A549 (cell line): ENCODE data around the gene COX5A. TPM values are rescaled to one million over a fixed set of nuclear protein-coding genes. Genes with fewer than 3 reads are reported as not detected.

Experiments used
- ATAC-seq, 2 experiments: fragments of 200-7000 bp in 1 of 2; fragments of >200 bp in 1 of 2; cut with Nextera tagmentation in 1 of 2; cut with Tn5 transposase in 1 of 2; 3 replicates each; pipeline versions ENCODE4 v1.8.0 to v1.9.1; 2018 to 2020; ENCODE audit warnings: mild to moderate bottlenecking in 1 of 2, moderate library complexity in 1 of 2
- CTCF ChIA-PET: fragments of 300-600 bp; sonication (Branson Sonifier 250); formaldehyde crosslinking; extraction: SDS; loops from one replicate; lab custom pipeline; 2021; ENCODE audit warnings: antibody characterized with exemption, inconsistent platforms; lab: Yijun Ruan, JAX
- POLR2A ChIA-PET: fragments of 350-600 bp; formaldehyde crosslinking; extraction: SDS; loops from one replicate; lab custom pipeline; 2021; ENCODE audit warnings: antibody characterized with exemption, inconsistent platforms; lab: Yijun Ruan, JAX
- DNase-seq, 2 experiments: peaks; one replicate each; pipeline versions ENCODE4 v3.0.0 to v3.0.0-alpha.2; 2011 to 2016; ENCODE audit warnings: low read depth in 1 of 2, low spot score in 1 of 2
- FAIRE-seq: peaks from 2 replicates; lab custom pipeline; 2011; peaks lifted over from hg19 to GRCh38; lab: Jason Lieb, UNC
- H3K27ac ChIP-seq, 2 experiments: fragments of >200 bp; sonication (Bioruptor Twin); formaldehyde crosslinking; 3 replicates each; pipeline ENCODE4 v1.5.1; 2016 to 2017
- H3K4me1 ChIP-seq: fragments of >200 bp; sonication (Bioruptor Twin); formaldehyde crosslinking; 3 replicates; pipeline ENCODE4 v1.6.1; 2016
- H3K4me2 ChIP-seq: fragments of >200 bp; sonication (Bioruptor Twin); formaldehyde crosslinking; 3 replicates; pipeline ENCODE4 v1.6.1; 2016
- H3K4me3 ChIP-seq: fragments of >200 bp; sonication (Bioruptor Twin); formaldehyde crosslinking; 3 replicates; pipeline ENCODE4 v1.5.1; 2016
- H3K9me3 ChIP-seq: fragments of >200 bp; sonication (Bioruptor Twin); formaldehyde crosslinking; 3 replicates; pipeline ENCODE4 v1.6.1; 2016
- CBX8 ChIP-seq: fragments of 200-600 bp; sonication (generic); IDR thresholded peaks from 2 replicates; pipeline ENCODE4 v1.6.1; 2016
- CEBPB ChIP-seq, 2 experiments: fragments of >200 bp in 1 of 2; sonication (Bioruptor Twin) in 1 of 2; formaldehyde crosslinking in 1 of 2; IDR thresholded peaks; 2 replicates each; pipeline ENCODE4 v1.6.1; 2012 to 2016
- CHD4 ChIP-seq: fragments of 200-600 bp; sonication (generic); IDR thresholded peaks from 2 replicates; pipeline ENCODE4 v1.6.1; 2016; ENCODE audit warnings: antibody characterized with exemption, mild to moderate bottlenecking, borderline replicate concordance
- ESRRA ChIP-seq: fragments of 150-350 bp; IDR thresholded peaks from 2 replicates; pipeline ENCODE4 v1.6.1; 2014; ENCODE audit warnings: mild to moderate bottlenecking, low read length, borderline replicate concordance
- HEYL ChIP-seq: fragments of 250-450 bp; sonication (Bioruptor Pico); IDR thresholded peaks from 2 replicates; pipeline ENCODE4 v1.8.0; 2021; ENCODE audit warnings: mild to moderate bottlenecking, moderate library complexity
- HOXA7 ChIP-seq: fragments of 250-450 bp; sonication (Bioruptor Pico); IDR thresholded peaks from 2 replicates; pipeline ENCODE4 v1.5.0; 2020; ENCODE audit warnings: mild to moderate bottlenecking, moderate library complexity
- KDM1A ChIP-seq: fragments of 200-600 bp; sonication (generic); IDR thresholded peaks from 2 replicates; pipeline ENCODE4 v1.6.1; 2016; ENCODE audit warnings: low read depth, mild to moderate bottlenecking
- MAFK ChIP-seq: fragments of 450-650 bp; IDR thresholded peaks from 2 replicates; pipeline ENCODE4 v1.6.1; 2014; ENCODE audit not compliant: partially characterized antibody
- MAZ ChIP-seq: fragments of 150-350 bp; IDR thresholded peaks from 2 replicates; pipeline ENCODE4 v1.6.1; 2014; ENCODE audit warnings: antibody characterized with exemption, low read depth, low read length, borderline replicate concordance
- NFE2L2 ChIP-seq: fragments of 150-350 bp; conservative IDR thresholded peaks from 2 replicates; pipeline ENCODE4 v1.6.1; 2014; ENCODE audit warnings: low read length
- NPAS2 ChIP-seq: fragments of 250-450 bp; sonication (Bioruptor Pico); IDR thresholded peaks from 2 replicates; pipeline ENCODE4 v1.8.0; 2022; ENCODE audit warnings: mild to moderate bottlenecking, moderate library complexity, borderline replicate concordance
- POLR2AphosphoS2 ChIP-seq: conservative IDR thresholded peaks from 2 replicates; pipeline ENCODE4 v1.6.1; 2012; ENCODE audit warnings: low read length, improper control_type of control experiment, inconsistent platforms
- RAD21 ChIP-seq, 2 experiments: fragments of >200 bp in 1 of 2; sonication (Bioruptor Twin) in 1 of 2; formaldehyde crosslinking in 1 of 2; IDR thresholded peaks in 1 of 2; conservative IDR thresholded peaks in 1 of 2; 2 replicates in 1 of 2; 3 replicates in 1 of 2; pipeline ENCODE4 v1.6.1; 2012 to 2018; ENCODE audit warnings: inconsistent platforms in 1 of 2
- RARB ChIP-seq: fragments of 250-450 bp; sonication (Bioruptor Pico); IDR thresholded peaks from 2 replicates; pipeline ENCODE4 v1.8.0; 2021; ENCODE audit warnings: mild to moderate bottlenecking, moderate library complexity
- RCOR1 ChIP-seq: fragments of 150-350 bp; IDR thresholded peaks from 2 replicates; pipeline ENCODE4 v1.6.1; 2014; ENCODE audit warnings: antibody characterized with exemption, low read length, low read depth
- RFX5 ChIP-seq: fragments of 450-650 bp; IDR thresholded peaks from 2 replicates; pipeline ENCODE4 v1.7.1; 2014; ENCODE audit warnings: antibody characterized with exemption, mild to moderate bottlenecking, moderate library complexity
- WGBS: methylation state at CpG from one replicate; pipeline ENCODE4 v1.1.6; 2017; ENCODE audit errors: missing lambda C conversion rate; 5-methylcytosine and 5-hydroxymethylcytosine counted together
- polyA plus RNA-seq, 4 experiments: library from polyadenylated mRNA; depleted of rRNA in 3 of 4; stranded (reverse); fragments of >200 nt; fragmentation: RNase III in 1 of 4; extraction: RNeasy Plus Mini Kit Qiagen cat#74134 plus additional on column Dnase treatment in 1 of 4; gene quantifications; 2 replicates in 3 of 4; 3 replicates in 1 of 4; pipeline ENCODE4 v1.2.3, GENCODE V29; 2011 to 2017
- TF ChIP-seq, protein P1 (sequence below): IDR thresholded peaks from 2 replicates; pipeline ENCODE4 v1.6.1; 2012
- TF ChIP-seq, protein P2 (sequence below): IDR thresholded peaks from 2 replicates; pipeline ENCODE4 v1.6.1; 2012; ENCODE audit warnings: low read depth, borderline replicate concordance
- TF ChIP-seq, protein P3 (sequence below): fragments of 150-350 bp; IDR thresholded peaks from 2 replicates; pipeline ENCODE4 v1.6.1; 2014; ENCODE audit warnings: low read depth, mild to moderate bottlenecking, low read length

COX5A gene
- polyA plus RNA-seq, 2 of the 4 experiments (the other 2 are of a cell fraction) = 328 to 478 TPM

DNA sequence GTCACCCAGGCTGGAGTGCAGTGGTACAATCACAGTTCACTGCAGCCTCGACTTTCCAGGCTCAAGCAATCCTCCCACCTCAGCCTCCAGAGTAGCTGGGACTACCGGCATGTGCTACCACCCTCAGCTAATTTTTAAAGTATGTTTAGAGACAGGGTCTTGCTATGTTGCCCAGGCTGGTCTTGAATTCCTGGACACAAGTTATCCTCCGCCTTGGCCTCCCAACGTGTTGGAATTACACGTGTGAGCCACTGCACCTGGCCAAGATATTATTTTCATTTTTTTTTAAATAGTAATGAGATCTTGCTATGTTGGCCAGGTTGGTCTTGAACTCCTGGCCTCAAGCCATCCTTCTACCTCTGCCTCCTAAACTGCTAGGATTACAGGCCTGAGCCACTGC lies 52.4 kb downstream of the COX5A start:
- TF ChIP-seq POLR2AphosphoS2 (no peak), HOXA7 (CRISPR knock-in tag) (no peak), KDM1A (no peak)
- TF ChIP-seq, protein P1, sequence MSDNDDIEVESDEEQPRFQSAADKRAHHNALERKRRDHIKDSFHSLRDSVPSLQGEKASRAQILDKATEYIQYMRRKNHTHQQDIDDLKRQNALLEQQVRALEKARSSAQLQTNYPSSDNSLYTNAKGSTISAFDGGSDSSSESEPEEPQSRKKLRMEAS = no peak
- ChIA-PET POLR2A (no interaction called here), CTCF (interaction anchor here (1.7 to 9.2 kb wide), 2 partner anchors 10 to 15 kb away, joined by 3 to 92 read pairs; no protein-coding TSS in a partner anchor)
- FAIRE-seq (no peak), ATAC-seq (no peak), DNase-seq (no peak)
- 65% methylated on average over 5 of the region's 5 CpGs for WGBS
- Histone ChIP-seq H3K4me1 (peaks cover 9% of the 10 kb centered on the region; the same call in 1 of the 3 replicates), H3K4me2 (no peak overlapping the region), H3K9me3 (no peaks in the 10 kb centered on the region), H3K27ac (no peak overlapping the region), H3K4me3 (no peak overlapping the region)

DNA sequence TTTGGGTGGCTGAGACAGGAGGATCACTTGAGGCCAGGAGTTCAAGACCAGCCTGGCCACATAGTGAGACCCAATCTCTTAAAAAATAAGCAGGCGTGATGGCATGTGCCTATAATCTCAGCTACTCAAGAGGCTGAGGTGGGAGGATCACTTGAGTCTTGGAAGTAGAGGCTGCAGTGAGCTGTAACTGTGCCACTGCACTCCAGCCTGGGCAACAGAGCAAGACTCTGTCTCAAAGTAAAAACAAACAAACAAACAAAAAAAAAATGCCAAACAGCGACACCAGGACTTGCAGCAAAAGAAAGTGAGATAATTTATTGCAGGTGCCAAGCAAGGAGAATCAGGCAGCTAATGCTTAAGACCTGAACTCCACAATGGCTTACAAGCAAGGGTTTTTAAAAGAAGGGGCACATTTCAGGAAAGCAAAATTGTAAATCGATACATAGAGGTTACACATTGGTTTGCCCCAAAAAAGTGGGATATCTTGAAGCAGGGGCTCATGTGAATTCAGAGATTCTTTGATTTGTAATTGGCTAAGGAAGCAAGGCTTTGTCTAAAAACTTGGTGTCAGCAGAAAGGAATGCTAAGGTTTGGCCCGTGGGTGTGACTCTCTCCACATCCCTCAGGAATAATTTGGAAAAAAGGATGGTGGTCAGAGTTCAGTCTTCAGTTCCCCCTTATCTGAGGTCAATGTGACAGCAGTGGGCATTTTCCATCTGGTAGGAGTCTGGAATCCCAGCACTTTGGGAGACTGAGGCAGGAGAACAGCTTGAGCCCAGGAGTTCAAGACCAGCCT lies 53.2 kb downstream of the COX5A start:
- no peak for ATAC-seq
- ChIA-PET CTCF (interaction anchor here (0.8 to 4.8 kb wide), 4 partner anchors 11 to 40 kb away, joined by 3 to 40 read pairs (median 3); no protein-coding TSS in a partner anchor), POLR2A (interaction anchor here (0.6 to 1.1 kb wide), 2 partner anchors 17 to 23 kb away, joined by 3 to 5 read pairs; no protein-coding TSS in a partner anchor)
- Histone ChIP-seq H3K4me2 (no peak overlapping the region), H3K27ac (no peak overlapping the region), H3K4me1 (0 out of 3 replicates have a peak, but pooled peaks cover 9% of the 10 kb centered on the region), H3K9me3 (no peaks in the 10 kb centered on the region), H3K4me3 (no peak overlapping the region)
- no peak for FAIRE-seq
- WGBS = 60% methylated on average over 4 of the region's 4 CpGs
- peak; percentile 81 for TF ChIP-seq MAFK
- TF ChIP-seq, protein P2, sequence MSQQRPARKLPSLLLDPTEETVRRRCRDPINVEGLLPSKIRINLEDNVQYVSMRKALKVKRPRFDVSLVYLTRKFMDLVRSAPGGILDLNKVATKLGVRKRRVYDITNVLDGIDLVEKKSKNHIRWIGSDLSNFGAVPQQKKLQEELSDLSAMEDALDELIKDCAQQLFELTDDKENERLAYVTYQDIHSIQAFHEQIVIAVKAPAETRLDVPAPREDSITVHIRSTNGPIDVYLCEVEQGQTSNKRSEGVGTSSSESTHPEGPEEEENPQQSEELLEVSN = no peak
- DNase-seq = no peak

DNA sequence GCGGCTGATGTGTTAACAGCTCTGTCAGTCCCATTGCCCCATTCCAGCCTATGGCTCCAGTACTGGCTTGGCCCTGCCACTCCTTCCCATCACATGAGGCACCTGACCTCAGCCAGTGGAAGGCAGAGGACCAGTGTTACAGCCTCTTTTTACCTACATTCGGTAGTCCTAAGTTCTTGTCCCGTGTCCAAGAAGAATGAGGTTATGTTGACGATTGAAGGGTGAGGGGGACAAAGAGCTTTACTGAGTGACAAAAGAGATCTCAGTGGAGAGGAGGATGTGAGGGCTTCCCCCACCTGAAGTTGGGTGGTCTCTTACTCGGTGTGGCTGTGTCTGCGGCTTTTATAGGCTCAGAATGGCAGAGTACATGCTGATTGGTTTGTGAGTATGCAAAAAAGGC lies 55.3 kb downstream of the COX5A start:
- 86% methylated on average over 6 of the region's 6 CpGs for WGBS
- POLR2A ChIA-PET = no interaction called here
- DNase-seq (no peak), ATAC-seq (no peak), FAIRE-seq (no peak)
- no peak for TF ChIP-seq HEYL (CRISPR knock-in tag)
- TF ChIP-seq, protein P2 = no peak
- TF ChIP-seq, protein P3, sequence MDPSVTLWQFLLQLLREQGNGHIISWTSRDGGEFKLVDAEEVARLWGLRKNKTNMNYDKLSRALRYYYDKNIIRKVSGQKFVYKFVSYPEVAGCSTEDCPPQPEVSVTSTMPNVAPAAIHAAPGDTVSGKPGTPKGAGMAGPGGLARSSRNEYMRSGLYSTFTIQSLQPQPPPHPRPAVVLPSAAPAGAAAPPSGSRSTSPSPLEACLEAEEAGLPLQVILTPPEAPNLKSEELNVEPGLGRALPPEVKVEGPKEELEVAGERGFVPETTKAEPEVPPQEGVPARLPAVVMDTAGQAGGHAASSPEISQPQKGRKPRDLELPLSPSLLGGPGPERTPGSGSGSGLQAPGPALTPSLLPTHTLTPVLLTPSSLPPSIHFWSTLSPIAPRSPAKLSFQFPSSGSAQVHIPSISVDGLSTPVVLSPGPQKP = no peak
- no peak for TF ChIP-seq RFX5
- no peak overlapping the region for H3K4me2 ChIP-seq
- CTCF ChIA-PET = interaction anchor here (1.1 to 4.8 kb wide), 6 partner anchors 11 to 251 kb away, joined by 3 to 40 read pairs (median 5); no protein-coding TSS in a partner anchor
- no peak overlapping the region for H3K27ac ChIP-seq
- no peak overlapping the region for H3K4me3 ChIP-seq
- H3K9me3 ChIP-seq = no peaks in the 10 kb centered on the region
- 0 out of 3 replicates have a peak, but pooled peaks cover 5% of the 10 kb centered on the region for H3K4me1 ChIP-seq

DNA sequence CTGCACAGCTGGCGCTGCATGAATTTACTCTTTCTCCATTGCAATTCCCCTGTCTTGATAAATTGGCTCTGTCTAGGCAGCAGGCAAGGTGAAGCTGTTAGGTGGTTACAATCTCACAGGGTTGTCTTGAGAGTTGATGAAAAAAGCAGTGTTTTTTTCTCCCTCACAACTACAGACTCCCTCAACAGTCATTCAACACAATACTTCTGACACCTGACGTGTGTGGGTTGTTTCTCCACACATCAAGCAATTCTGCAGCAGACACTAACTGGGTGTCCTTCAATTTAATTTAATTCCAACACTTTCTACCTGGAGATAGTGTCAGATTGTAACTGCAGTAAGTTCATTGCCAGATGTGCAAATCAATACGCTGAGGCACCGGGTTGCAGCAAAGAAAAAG lies 59.6 kb downstream of the COX5A start:
- FAIRE-seq (no peak), ATAC-seq (no peak), DNase-seq (no peak)
- ChIA-PET POLR2A (no interaction called here), CTCF (interaction anchor here (1.5 to 2.9 kb wide), 2 partner anchors 10 to 24 kb away, joined by 5 to 14 read pairs; no protein-coding TSS in a partner anchor)
- Histone ChIP-seq H3K4me1 (no peaks in the 10 kb centered on the region), H3K4me2 (no peak overlapping the region), H3K9me3 (no peaks in the 10 kb centered on the region), H3K4me3 (no peak overlapping the region), H3K27ac (no peak overlapping the region)
- WGBS = 86% methylated on average over 4 of the region's 4 CpGs
- no peak for TF ChIP-seq MAZ
- no peak for TF ChIP-seq MAFK
- no peak for TF ChIP-seq CHD4
- TF ChIP-seq NPAS2 (CRISPR knock-in tag) = no peak
- TF ChIP-seq RCOR1 = no peak
- no peak for TF ChIP-seq CEBPB (IDR thresholded peaks at IDR 0.05)
- TF ChIP-seq CBX8 = no peak
- no peak for TF ChIP-seq RARB (CRISPR knock-in tag)
- TF ChIP-seq ESRRA = no peak
- no peak for TF ChIP-seq RAD21 (conservative IDR thresholded peaks at IDR 0.05 in 1 of 2, IDR thresholded peaks at IDR 0.05 in 1 of 2)
- no peak for TF ChIP-seq NFE2L2
